22Rv1 (cell line): Measurements from ENCODE around the gene RFTN1.

Experiments
- ZFX ChIP-seq: fragments of 450-650 bp; IDR thresholded peaks from 2 replicates; pipeline ENCODE4 v1.6.1; 2017; ENCODE audit warnings: antibody characterized with exemption, borderline replicate concordance
- TF ChIP-seq, protein P1 (sequence below): fragments of 450-650 bp; IDR thresholded peaks from 2 replicates; pipeline ENCODE4 v1.5.1; 2017; ENCODE audit warnings: mild to moderate bottlenecking

GRCh38 chr3:16379838-16380237, 133.7 kb downstream of the RFTN1 start:
- TF ChIP-seq, protein P1, sequence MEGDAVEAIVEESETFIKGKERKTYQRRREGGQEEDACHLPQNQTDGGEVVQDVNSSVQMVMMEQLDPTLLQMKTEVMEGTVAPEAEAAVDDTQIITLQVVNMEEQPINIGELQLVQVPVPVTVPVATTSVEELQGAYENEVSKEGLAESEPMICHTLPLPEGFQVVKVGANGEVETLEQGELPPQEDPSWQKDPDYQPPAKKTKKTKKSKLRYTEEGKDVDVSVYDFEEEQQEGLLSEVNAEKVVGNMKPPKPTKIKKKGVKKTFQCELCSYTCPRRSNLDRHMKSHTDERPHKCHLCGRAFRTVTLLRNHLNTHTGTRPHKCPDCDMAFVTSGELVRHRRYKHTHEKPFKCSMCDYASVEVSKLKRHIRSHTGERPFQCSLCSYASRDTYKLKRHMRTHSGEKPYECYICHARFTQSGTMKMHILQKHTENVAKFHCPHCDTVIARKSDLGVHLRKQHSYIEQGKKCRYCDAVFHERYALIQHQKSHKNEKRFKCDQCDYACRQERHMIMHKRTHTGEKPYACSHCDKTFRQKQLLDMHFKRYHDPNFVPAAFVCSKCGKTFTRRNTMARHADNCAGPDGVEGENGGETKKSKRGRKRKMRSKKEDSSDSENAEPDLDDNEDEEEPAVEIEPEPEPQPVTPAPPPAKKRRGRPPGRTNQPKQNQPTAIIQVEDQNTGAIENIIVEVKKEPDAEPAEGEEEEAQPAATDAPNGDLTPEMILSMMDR, result no peak
- TF ChIP-seq ZFX, result no peak
